HPDE6-E6E7 (cell line): ENCODE results near the gene RSRC2.
"Not testable (repeated sequence)": the region's sequence is repeated elsewhere in the genome, so short reads cannot be mapped to it uniquely, and the experiment has no call there.

ENCODE experiments used
- DNase-seq: peaks from one replicate; pipeline ENCODE4 v3.0.0; 2011; ENCODE audit warnings: missing footprints; ENCODE audit errors: extremely low spot score

RSRC2 gene

GRCh38 chr12:122486805-122487426 lies 39.8 kb downstream of the RSRC2 start:
- no peak for DNase-seq

DNA sequence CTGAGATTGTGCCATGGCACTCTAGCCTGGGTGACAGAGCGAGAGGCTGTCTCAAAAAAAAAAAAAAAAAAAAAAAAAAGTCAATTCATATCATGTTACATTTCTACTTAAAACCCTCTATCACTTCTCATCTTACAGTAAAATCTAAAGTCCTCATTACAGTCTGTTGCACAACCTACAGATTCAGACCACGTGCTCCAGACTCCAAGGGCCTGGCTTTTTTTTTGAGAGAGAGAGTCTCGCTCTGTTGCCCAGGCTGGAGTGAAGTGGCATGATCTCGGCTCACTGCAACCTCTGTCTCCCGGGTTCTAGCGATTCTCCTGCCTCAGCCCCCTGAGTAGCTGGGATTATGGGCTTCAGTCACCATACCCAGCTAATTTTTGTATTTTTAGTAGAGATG lies 40.4 kb downstream of the RSRC2 start:
- DNase-seq = not testable (repeated sequence)

GRCh38 chr12:122484385-122484784 lies 42.4 kb downstream of the RSRC2 start:
- not testable (repeated sequence) for DNase-seq

DNA sequence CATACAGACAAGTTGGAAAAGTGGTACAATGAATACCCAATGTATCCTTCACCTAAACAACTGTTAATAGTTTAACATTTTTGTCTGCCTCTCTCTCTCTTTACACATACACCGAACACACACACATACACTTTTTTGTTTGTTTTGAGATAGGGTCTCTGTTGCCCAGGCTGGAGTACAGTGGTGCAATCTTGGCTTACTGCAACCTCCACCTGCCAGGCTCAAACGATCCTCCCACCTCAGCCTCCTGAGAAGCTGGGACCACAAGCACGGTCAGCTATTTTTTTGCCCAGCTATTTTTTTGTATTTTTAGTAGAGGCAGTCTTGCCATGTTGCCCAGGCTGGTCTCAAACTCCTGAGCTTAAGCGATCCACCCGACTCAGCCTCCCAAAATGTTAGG lies 42.8 kb downstream of the RSRC2 start:
- DNase-seq = no peak

- no peak for DNase-seq
Measured at GRCh38 chr12:122481861-122482260, 44.9 kb downstream of the RSRC2 start.

GRCh38 chr12:122480753-122481152 lies 46.0 kb downstream of the RSRC2 start:
- DNase-seq = no peak

- DNase-seq = no peak
Measured at GRCh38 chr12:122474324-122474716, 52.4 kb downstream of the RSRC2 start.

DNA sequence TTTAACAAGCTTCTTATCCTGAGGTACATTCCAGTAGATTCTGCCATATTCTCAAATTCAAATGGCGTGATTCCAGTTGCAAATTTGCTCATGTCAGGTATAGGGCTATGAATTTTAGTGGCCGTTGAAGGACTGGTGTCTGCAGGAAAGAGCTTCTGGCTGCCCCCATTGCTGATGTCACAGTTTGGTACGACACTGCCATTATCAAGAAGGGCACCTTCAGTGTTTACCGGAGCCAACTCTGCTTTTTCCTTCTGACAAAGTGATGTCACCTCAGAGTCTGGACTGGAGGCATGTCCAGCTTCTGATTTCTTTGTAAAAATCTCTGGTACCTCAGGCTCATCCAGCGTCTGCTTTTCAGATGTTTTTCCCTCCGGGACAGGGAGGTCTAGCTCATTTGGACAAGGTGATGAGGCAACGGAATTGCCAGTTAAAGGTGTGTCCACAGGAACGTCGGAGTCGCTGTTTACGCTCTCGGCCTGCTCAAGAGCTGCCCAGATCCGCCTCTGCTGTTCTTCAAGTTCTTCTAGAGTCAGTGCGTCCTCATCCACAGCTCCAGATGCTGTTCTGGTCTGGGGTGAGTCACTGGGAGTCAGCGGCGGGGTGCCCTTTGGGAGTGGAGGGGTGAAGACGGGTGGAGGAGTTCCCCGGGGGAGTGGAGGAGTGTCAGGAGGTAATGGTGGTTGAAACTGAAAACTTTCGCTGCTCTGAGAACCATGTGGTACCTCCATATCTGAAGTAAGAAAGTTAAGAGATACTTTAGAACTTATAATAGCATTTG lies 53.0 kb downstream of the RSRC2 start:
- peak; percentile 23 for DNase-seq

DNA sequence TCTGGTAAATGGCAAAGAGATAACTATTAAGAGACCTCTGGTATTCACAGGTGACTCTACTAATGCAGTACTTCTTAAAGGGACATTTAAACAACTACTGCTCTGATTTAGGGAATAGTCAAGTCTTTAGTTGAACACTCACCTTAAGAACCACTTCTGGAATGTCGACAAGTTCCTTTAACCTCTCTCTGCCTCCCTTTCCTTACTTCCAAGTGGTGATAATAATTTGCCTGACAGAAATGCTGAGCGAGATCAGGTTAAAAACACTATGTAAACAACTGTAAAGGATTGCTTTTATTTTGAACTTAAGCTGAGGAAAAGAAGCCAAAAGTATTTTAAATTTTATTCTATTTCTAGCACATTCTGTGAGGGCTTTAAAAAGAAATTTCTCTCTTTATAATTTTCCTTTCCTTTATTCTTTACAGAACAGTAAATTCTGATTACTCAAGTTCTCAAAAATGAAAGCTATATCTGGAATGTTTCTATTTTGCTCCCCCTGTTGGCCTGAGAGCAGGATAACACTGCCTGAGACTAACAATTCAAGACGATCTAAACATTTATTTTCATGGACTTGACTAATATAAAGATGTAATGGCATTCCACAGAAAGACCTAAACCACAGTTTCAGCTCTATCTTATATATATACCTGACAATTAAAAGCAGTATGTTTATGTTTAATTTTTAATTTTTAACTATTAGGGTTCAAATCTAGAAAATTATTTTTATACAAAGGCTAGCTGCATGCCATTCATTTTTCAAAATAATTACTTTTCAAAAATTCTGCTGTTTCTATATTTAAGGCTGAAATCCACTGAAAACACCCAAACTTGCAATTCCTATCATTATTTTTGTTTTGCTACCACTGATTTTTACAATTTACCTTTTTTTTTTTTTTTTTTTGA lies 55.2 kb downstream of the RSRC2 start:
- DNase-seq = no peak

- not testable (repeated sequence) for DNase-seq
Measured at GRCh38 chr12:122470576-122470975, 56.2 kb downstream of the RSRC2 start.

GRCh38 chr12:122469856-122470255 lies 56.9 kb downstream of the RSRC2 start:
- not testable (repeated sequence) for DNase-seq

GRCh38 chr12:122467983-122468382 lies 58.8 kb downstream of the RSRC2 start:
- peak; percentile 77 for DNase-seq

GRCh38 chr12:122464317-122465042 lies 62.3 kb downstream of the RSRC2 start:
- peak; percentile 91 for DNase-seq

DNA sequence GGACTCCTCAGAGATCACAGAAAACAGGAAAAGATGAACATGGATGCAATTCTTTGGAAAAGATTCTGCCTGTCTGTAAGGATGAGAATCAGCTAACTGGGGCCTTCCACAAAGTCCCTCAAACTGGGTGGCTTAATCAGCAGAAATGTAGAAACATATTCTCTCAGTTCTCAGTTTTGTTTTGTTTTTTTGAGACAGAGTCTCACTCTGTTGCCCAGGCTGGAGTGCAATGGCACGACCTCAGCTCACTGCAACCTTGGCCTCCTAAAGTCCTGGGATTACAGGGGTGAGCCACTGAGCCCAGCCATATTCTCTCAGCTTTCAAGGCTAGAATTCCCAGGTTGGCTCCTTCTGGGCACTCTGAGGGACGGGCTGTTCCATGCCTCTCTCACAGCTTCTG lies 66.1 kb downstream of the RSRC2 start:
- no peak for DNase-seq

DNA sequence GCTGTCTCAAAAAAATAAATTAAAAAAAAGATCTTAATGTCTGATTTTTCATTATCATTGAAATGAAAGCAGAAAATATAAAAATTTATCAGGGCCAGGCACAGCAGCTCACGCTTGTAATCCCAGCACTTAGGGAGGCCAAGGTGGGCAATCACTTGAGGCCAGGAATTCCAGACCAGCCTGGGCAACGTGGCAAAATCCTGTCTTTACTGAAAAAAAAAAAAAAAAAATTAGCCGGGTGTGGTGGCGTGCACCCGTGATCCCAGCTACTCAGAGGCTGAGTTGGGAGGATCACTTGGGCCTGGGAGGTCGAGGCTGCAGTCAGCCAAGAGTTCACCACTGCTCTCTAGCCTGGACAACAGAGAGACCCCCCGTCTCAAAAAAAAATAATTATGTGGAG lies 66.7 kb downstream of the RSRC2 start:
- DNase-seq = no peak

DNA sequence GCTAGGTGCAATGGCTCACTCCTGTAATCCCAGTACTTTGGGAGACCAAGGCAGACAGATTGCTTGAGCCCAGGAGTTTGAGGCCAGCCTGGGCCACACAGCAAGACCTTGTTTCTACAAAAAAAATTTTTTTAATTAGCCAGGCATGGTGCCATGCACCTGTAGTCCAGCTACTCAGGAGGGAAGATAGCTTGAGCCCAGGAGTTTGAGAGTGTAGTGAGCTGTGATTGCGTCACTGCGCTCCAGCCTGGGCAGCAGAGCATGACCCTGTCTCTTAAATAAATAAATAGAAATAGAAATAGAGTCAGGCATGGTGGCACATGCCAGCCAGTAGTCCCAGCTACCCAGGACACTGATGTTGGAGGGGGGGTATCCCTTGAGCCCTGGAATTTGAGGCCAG lies 67.5 kb downstream of the RSRC2 start:
- no peak for DNase-seq

GRCh38 chr12:122458105-122459035 lies 68.4 kb downstream of the RSRC2 start:
- DNase-seq = no peak

GRCh38 chr12:122457627-122458026 lies 69.1 kb downstream of the RSRC2 start:
- DNase-seq = no peak

- DNase-seq = no peak
Measured at GRCh38 chr12:122454739-122455138, 72.0 kb downstream of the RSRC2 start.

DNA sequence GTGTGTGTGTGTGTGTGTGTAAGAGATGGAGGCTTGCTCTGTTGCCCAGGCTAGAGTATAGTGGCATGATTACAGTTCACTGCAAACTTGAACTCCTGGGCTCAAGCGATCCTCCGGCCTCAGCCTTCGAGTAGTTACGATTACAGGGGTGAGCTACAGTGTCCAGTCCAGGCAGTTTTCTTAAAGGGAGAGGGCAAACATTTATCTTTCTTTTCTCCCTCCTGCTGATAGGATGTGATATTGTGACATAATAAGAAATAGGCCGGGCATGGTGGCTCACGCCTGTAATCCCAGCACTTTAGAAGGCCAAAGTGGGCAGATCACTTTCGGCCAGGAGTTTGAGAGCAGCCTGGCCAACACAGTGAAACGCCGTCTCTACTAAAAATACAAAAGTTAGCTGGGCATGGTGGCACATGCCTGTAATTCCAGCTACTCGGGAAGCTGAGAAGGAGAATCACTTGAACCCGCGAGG lies 72.5 kb downstream of the RSRC2 start:
- no peak for DNase-seq
